ENCODE measurements around the gene ETV6. TPM values are rescaled to one million over a fixed set of nuclear protein-coding genes. Genes with fewer than 3 reads are reported as not detected.

The ETV6 gene
- total and polyA plus RNA-seq, 9 of the 15 experiments (the other 6 are each of a cell fraction or from before 2014, with no cell fraction given): 0.81 to 12.7 (median 4.1) TPM

- Histone ChIP-seq H3K9me3 (replicated peaks; ENCODE audit: control insufficient read depth, insufficient read depth, low read depth, low read length) (no peaks in the 10 kb centered on the region), H3K9ac (ENCODE audit: insufficient read depth in 1 of 2, low read depth in 2 of 2, low read length in 2 of 2) (no peak overlapping the region), H3K36me3 (ENCODE audit: control insufficient read depth, insufficient read depth, low read length) (no peaks in the 10 kb centered on the region), H3K4me1 (replicated peaks in 1 of 2; ENCODE audit: control insufficient read depth in 2 of 2, insufficient read depth in 2 of 2, low read length in 2 of 2) (no peaks in the 10 kb centered on the region), H4K20me1 (replicated peaks; ENCODE audit: control insufficient read depth, insufficient read depth, low read length) (no peaks in the 10 kb centered on the region), H3K27me3 (ENCODE audit: control insufficient read depth in 2 of 2, insufficient read depth in 2 of 2, low read length in 2 of 2) (no peaks in the 10 kb centered on the region), H3K4me3 (no peak overlapping the region), H3K9me1 (ENCODE audit: control insufficient read depth, insufficient read depth, low read length) (no peaks in the 10 kb centered on the region), H3K27ac (ENCODE audit: extremely low read depth, low read depth, low read length) (no peak overlapping the region), H2AFZ (ENCODE audit: low read depth, low read length) (no peak overlapping the region), H3K79me2 (ENCODE audit: control insufficient read depth, insufficient read depth, low read length) (peaks cover 4% of the 10 kb centered on the region; the same call in 2 of the 3 replicates), H3K4me2 (ENCODE audit: insufficient read depth, low read length) (no peak overlapping the region)
- ATAC-seq (no peak), FAIRE-seq (no peak), DNase-seq (ENCODE audit: extremely low read depth in 1 of 4, low spot score in 3 of 4) (no peak)
- BruUV-seq (replicated peaks): no TSS peak
- intact Hi-C loops (cut with micrococcal nuclease): no loop called here
- CTCF ChIA-PET (ENCODE audit: low intra/inter-chr PET ratio): no interaction called here
- no peak for TF ChIP-seq GABPB1 (CRISPR knock-in tag; IDR thresholded peaks at IDR 0.05)
- TF ChIP-seq RHOXF2B (CRISPR knock-in tag; conservative IDR thresholded peaks at IDR 0.05): no peak
- TF ChIP-seq POLR3G (IDR thresholded peaks at IDR 0.05; ENCODE audit: extremely low read depth, insufficient read length, insufficient replicate concordance): no peak
- no peak for TF ChIP-seq CEBPG (CRISPR knock-in tag; IDR thresholded peaks at IDR 0.05)
- TF ChIP-seq CEBPG (tag; conservative IDR thresholded peaks at IDR 0.05 in 1 of 2, IDR thresholded peaks at IDR 0.05 in 1 of 2): peak in 1 of 2 experiments; percentile 54; a peak in 1 of 4 replicates
- TF ChIP-seq PHB (CRISPR knock-in tag; IDR thresholded peaks at IDR 0.05): no peak
- no peak for TF ChIP-seq ZNF197 (CRISPR knock-in tag; IDR thresholded peaks at IDR 0.05; ENCODE audit: low read depth)
- no peak for TF ChIP-seq KDM1A (IDR thresholded peaks at IDR 0.05)
- whole genome bisulfite sequencing (ENCODE audit: insufficient coverage, low coverage, missing lambda C conversion rate): 82% methylated on average over 2 of the region's 2 CpGs
- in situ Hi-C loops (cut with MboI): no loop called here
- POLR2A ChIA-PET: no interaction called here
Measured at GRCh38 chr12:11687528-11687927, 38.1 kb downstream of the ETV6 start.

GRCh38 chr12:11688379-11688778 lies 38.9 kb downstream of the ETV6 start:
- in situ Hi-C loops (cut with MboI) (no loop called here), intact Hi-C loops (cut with micrococcal nuclease) (no loop called here)
- no TSS peak for BruUV-seq (replicated peaks)
- TF ChIP-seq ZNF561 (CRISPR knock-in tag; conservative IDR thresholded peaks at IDR 0.05): no peak
- no peak for TF ChIP-seq ETV6 (IDR thresholded peaks at IDR 0.05; ENCODE audit: borderline replicate concordance in 1 of 2, low read depth in 2 of 2, low read length in 1 of 2)
- TF ChIP-seq ETV6 (CRISPR knock-in tag; IDR thresholded peaks at IDR 0.05; ENCODE audit: borderline replicate concordance): no peak
- no peak for TF ChIP-seq ZNF830 (CRISPR knock-in tag; IDR thresholded peaks at IDR 0.05)
- DNase-seq (ENCODE audit: extremely low read depth in 1 of 4, low spot score in 3 of 4): no peak
- Histone ChIP-seq H3K27me3 (ENCODE audit: control insufficient read depth in 2 of 2, insufficient read depth in 2 of 2, low read length in 2 of 2) (no peaks in the 10 kb centered on the region), H3K79me2 (ENCODE audit: control insufficient read depth, insufficient read depth, low read length) (peaks cover 4% of the 10 kb centered on the region; the same call in 2 of the 3 replicates), H3K4me1 (replicated peaks in 1 of 2; ENCODE audit: control insufficient read depth in 2 of 2, insufficient read depth in 2 of 2, low read length in 2 of 2) (no peaks in the 10 kb centered on the region), H3K4me3 (no peak overlapping the region), H2AFZ (ENCODE audit: low read depth, low read length) (no peak overlapping the region), H3K4me2 (ENCODE audit: insufficient read depth, low read length) (no peak overlapping the region), H3K27ac (ENCODE audit: extremely low read depth, low read depth, low read length) (no peak overlapping the region), H3K9ac (ENCODE audit: insufficient read depth in 1 of 2, low read depth in 2 of 2, low read length in 2 of 2) (no peak overlapping the region), H3K36me3 (ENCODE audit: control insufficient read depth, insufficient read depth, low read length) (no peaks in the 10 kb centered on the region), H3K9me1 (ENCODE audit: control insufficient read depth, insufficient read depth, low read length) (no peaks in the 10 kb centered on the region), H3K9me3 (replicated peaks; ENCODE audit: control insufficient read depth, insufficient read depth, low read depth, low read length) (no peaks in the 10 kb centered on the region), H4K20me1 (replicated peaks; ENCODE audit: control insufficient read depth, insufficient read depth, low read length) (no peaks in the 10 kb centered on the region)
- ChIA-PET CTCF (ENCODE audit: low intra/inter-chr PET ratio) (no interaction called here), POLR2A (no interaction called here)
- no peak for FAIRE-seq
- no peak for ATAC-seq
- WGBS (ENCODE audit: insufficient coverage, low coverage, missing lambda C conversion rate): 19% methylated on average over 4 of the region's 4 CpGs
